H7 (cell line): ENCODE measurements around the gene DUSP9. TPM values are rescaled to one million over a fixed set of nuclear protein-coding genes. Genes with fewer than 3 reads are reported as not detected.
"Not testable (repeated sequence)": the region's sequence is repeated elsewhere in the genome, so short reads cannot be mapped to it uniquely, and the experiment has no call there.

ENCODE experiments used
- DNase-seq: peaks from one replicate; pipeline ENCODE4 v3.0.0; 2012
- H3K27me3 ChIP-seq: 2 replicates; pipeline ENCODE4 v1.6.0; 2011; ENCODE audit warnings: mild to moderate bottlenecking, low read length; ENCODE audit not compliant: control insufficient read depth, insufficient read depth
- H3K36me3 ChIP-seq: replicated peaks from 2 replicates; pipeline ENCODE4 v1.5.1; 2011; ENCODE audit warnings: low read length; ENCODE audit not compliant: control insufficient read depth, insufficient read depth
- H3K4me3 ChIP-seq: 2 replicates; pipeline ENCODE4 v1.5.1; 2011; ENCODE audit warnings: low read depth, mild to moderate bottlenecking, control low read depth, low read length, moderate library complexity; ENCODE audit not compliant: insufficient read depth
- total RNA-seq: library from RNA; depleted of rRNA; stranded (reverse); fragments of >200 nt; shearing (Covaris generic); gene quantifications from 2 replicates; pipeline ENCODE4 v1.2.3, GENCODE V29; 2014; rRNA removed

Gene DUSP9, protein sequence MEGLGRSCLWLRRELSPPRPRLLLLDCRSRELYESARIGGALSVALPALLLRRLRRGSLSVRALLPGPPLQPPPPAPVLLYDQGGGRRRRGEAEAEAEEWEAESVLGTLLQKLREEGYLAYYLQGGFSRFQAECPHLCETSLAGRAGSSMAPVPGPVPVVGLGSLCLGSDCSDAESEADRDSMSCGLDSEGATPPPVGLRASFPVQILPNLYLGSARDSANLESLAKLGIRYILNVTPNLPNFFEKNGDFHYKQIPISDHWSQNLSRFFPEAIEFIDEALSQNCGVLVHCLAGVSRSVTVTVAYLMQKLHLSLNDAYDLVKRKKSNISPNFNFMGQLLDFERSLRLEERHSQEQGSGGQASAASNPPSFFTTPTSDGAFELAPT
- total RNA-seq, result 2.3 and 3.3 TPM in 2 replicates

DNA sequence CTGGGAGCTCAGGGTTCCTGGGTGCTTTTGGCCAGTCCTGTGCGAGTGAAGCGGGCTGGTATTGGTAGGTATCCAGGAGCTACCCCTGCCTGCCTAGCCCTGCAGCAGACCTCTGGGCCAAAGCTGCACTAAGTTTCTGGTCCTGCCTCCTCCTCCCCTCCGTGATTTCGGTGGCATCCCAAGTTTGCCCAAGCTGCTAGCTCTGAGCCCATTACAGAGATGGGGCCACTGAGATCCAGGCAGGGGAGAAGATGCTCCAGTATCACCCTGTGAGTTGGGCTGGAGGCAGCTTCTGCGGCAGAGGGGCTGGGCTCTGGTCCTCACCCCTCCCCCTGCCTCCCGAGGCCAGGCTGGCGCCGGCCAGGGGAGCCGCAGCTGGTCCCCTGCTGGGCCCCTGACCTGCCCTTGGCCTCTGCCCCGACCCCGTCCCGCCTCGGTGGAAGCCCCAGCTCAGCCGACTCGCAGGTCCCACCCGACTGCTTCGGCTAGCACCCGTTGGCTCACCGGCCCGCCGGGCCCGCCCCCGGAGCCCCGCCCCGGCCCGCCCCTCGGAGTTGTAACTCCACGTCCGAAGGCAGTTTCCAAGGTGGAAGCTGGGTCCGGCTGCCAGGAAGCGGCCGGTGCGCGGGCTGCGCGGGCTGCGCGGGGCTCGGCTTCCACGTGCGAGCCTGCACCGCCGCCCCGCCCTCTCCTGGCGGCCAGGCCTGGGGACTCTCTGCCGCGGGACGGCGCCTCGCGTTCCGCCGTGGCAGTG is at the start of gene DUSP9:
DUSP9 (plus strand) TSS at position 584 of the 754 bp plus-strand sequence. CDS start 751 bp downstream, outside the sequence.
- peak within 1 kb of the TSS; percentile 3; the same call in 1 of the 2 replicates for H3K4me3 ChIP-seq
- DNase-seq, result peak; percentile 91
- H3K27me3 ChIP-seq, result peaks cover 70% of the 10 kb centered on the region
- H3K36me3 ChIP-seq, result no peaks in the 10 kb centered on the region

DNA sequence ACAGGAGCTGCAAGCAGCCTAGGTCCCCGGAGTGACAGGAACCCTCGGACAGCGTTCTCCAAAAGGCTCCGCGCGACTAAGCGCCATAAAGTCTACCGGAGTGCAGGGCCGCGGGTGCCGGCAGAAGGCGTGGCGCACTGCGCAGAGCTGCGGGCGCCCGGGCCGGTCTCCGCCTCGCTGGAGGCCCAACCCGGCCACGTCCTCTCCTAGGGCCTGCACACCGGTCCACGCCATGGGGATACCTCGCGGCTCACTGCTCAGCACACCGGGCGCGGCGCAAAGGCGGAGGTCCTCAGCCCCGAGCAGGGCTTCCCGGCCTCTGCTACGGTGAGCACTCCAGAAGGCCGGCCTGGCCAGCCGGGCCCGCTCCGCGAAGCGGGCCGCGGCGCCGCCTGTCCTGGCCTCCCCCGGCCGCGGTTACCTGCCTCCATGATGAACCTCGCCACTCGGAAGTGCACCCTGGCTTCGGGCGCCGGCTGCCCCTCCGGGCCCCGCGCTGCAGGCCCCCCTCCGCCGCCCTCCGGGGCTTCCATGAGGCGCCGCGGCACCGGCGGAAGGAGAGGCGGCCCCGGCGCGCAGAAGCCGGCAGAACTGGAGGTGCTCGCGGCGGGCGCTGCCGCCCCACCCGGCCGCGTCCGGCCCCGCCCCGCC is 48.3 kb upstream of the DUSP9 start, which contains the start of gene CCNQ:
CCNQ (minus strand) TSS at position 599 of the 651 bp plus-strand sequence; CDS start at position 533, 66 bp downstream.
- Histone ChIP-seq H3K27me3 (no peaks in the 10 kb centered on the region), H3K4me3 (peak within 1 kb of the TSS; percentile 74), H3K36me3 (no peaks in the 10 kb centered on the region; the same call in 1 of the 2 replicates)
- peak; percentile 73 for DNase-seq

DNA sequence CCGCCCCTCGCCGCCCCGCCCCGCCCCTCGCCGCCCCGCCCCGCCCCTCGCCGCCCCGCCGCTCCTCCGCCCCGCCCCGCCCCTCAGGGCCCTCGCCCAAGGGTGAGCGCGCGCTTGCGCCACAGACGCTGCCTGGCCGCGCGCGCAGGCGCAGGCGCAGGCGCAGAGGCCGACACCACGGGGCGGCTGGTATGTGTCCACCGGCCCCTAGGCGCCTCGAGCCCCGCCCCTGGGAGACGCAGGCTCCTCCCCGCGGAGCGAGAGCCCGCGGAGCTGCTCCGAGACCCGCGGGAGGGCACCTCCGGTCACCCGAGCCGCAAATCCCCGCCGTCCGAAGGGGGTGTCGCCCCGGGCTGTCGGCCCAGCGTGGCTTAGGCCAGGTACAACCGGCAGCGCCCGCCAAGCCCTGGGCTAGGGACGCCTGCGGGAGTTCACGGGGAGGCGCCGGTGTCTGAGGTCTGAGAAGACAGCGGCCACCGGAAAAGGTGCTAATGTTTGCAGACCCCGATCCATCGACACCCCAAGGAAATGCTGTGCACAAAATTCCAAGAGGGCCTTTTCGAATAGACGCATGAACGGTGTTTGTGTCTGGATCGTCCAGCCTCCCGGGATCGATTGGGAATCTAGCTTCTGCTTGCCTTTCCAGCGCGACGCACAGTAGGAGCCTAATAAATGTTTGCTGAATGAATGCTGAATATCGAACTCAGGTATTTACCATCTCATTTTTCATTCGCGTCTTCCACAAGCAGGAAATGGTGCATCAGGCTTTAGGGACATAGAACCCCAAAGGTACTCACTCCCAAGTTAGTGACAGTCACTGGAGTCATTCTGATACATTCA is 47.6 kb upstream of the DUSP9 start:
- Histone ChIP-seq H3K4me3 (peak overlapping the region; percentile 60), H3K27me3 (no peaks in the 10 kb centered on the region), H3K36me3 (no peaks in the 10 kb centered on the region)
- peak; percentile 96 for DNase-seq

DNA sequence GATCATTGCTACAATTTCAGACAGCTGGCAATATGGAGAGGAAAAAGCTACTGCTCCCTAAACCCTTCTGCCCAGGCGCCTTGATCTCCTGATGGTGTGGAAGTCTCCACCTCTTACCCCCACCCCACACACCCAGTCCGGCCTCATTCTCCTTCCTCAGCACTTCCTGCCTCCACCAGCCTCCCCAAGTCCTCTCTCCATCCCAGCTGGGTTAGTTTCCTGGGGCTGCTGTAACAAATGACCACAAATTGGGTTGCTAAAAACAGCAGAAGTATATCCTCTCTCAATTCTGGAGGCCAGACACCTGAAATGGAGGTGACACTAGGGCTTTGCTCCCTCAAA is 47.0 kb upstream of the DUSP9 start:
- Histone ChIP-seq H3K27me3 (no peaks in the 10 kb centered on the region), H3K36me3 (no peaks in the 10 kb centered on the region), H3K4me3 (peak overlapping the region; percentile 60)
- peak; percentile 36 for DNase-seq

DNA sequence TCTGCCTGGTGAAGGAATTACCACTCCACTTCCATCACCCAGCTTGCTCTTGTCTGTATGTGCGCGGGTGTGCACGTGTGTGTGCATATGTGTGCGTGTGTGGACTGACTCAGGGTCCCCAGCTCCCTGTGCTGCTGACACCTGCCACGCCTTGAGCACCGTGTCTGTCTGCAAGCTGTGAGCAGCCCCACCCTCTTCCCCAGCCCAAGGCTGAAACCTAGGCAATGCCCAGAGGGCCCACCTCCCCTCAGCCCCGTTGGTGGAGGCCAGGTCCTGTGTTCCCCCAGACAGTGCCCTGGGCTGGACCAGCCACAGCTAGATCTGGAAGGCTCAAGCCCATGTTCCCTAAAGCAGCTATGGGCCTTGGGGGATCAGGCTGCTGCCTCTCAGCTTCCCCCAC is 46.1 kb upstream of the DUSP9 start:
- DNase-seq, result no peak
- H3K4me3 ChIP-seq, result no peak overlapping the region
- no peaks in the 10 kb centered on the region for H3K27me3 ChIP-seq
- no peaks in the 10 kb centered on the region for H3K36me3 ChIP-seq

DNA sequence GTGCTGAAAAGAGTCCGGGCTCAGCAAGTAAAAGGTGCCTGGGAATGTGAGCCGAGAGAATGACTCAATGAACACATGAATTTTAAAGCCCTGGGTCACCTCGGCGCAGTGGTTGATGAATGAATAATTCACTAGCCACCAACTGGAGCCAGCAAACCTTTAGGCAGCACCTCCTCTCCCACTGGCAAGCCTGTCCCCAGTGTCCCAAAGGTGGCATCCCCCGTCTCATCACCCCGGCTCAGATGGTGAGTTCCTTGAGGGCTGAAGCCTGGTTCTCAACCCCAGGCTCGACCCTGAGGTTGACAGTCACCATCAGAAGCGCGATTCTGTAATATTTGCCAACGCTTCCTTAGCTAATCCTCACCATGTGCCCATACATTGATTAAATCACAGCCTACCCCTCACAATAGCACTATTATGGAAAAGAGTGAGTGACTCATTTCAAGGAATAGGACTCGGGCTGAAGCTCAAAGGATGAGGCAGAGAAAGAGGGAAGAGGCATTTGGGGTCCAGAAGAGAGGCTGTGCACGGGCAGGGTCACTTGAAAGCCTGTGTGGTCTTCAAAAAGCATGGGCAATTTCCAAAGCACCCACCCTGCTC is 45.4 kb upstream of the DUSP9 start:
- DNase-seq, result no peak
- Histone ChIP-seq H3K4me3 (no peak overlapping the region), H3K27me3 (no peaks in the 10 kb centered on the region), H3K36me3 (no peaks in the 10 kb centered on the region)

DNA sequence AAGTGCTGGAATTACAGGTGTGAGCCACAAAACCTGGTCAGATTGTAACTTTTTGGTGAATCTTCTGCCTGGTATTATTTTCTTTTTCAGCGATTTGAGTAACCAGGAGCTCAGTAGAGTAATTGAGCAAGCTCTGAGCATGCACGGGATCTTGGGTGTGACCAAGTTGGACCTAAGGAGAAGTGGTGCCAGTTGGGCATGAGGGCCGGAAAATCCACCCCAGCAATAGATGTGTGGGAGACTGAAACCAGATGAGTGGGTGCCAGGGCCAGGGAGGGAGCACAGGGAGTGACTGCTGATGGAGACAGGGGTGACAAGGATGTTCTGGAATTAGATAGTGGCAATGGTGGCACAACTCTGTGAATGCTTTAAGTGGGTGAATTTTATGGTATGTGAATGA is 44.4 kb upstream of the DUSP9 start:
- H3K4me3 ChIP-seq, result no peak overlapping the region
- no peak for DNase-seq
- H3K27me3 ChIP-seq, result no peaks in the 10 kb centered on the region
- no peaks in the 10 kb centered on the region for H3K36me3 ChIP-seq

DNA sequence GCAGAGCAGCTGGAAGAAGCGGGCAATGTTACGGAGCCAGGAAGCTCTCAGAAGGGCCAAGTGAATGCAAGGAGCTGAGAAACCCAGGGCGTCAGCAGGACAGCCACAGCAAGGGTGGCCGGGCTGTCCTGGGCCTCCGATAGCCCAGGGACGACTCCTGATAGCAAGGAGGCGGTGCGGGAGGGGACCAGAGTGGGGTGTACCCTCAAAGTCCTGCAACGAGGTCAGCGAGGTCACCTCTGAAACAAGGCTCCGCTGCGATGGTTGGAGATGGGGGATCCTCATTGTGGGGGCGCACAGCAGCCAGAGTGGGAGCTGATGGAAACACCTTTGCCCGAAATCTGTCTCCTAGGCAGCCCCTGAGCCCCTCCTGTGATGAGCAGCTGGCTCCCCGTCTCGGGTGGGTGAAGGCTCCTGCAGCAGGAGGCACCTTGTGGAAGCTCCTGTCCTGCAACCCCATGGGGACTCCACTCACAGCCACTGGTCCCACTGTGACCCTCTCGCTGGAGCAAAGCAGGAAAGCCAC is 43.8 kb upstream of the DUSP9 start:
- peak; percentile 34 for DNase-seq
- no peak overlapping the region for H3K4me3 ChIP-seq
- H3K36me3 ChIP-seq, result no peaks in the 10 kb centered on the region
- no peaks in the 10 kb centered on the region for H3K27me3 ChIP-seq

DNA sequence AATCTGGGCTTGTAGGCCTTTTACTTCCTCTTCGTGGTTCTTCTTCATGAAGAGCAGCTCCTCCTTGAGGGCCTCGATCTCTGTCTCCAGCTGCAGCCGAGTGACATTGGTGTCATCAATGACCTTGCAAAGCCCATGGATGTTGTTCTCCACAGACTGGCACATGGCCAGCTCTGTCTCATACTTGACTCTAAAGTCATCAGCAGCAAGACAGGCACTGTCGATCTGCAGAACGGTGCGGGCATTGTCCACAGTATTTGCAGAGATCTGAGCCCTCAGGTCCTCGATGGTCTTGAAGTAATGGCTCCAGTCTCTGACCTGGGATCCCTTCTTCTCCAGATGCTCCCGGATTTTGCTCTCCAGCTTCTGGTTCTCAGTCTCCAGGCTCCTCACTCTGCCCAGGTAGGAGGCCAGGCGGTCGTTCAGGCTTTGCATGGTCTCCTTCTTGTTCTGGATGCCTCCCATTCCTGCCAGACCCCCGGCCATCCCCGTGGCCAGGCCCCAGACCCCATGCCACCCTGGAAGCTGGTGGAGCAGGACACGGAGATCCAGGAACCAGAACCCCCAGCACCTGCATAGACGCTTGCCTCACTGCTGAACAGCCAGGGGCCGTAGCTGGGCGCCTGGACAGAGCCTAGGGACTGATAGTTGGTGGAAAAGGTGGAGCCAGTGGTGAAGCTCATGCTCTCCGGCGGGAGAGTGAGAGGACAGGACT is 42.2 kb upstream of the DUSP9 start:
- H3K27me3 ChIP-seq, H3K4me3 ChIP-seq, H3K36me3 ChIP-seq: not testable (repeated sequence)
- DNase-seq, result peak; percentile 16

DNA sequence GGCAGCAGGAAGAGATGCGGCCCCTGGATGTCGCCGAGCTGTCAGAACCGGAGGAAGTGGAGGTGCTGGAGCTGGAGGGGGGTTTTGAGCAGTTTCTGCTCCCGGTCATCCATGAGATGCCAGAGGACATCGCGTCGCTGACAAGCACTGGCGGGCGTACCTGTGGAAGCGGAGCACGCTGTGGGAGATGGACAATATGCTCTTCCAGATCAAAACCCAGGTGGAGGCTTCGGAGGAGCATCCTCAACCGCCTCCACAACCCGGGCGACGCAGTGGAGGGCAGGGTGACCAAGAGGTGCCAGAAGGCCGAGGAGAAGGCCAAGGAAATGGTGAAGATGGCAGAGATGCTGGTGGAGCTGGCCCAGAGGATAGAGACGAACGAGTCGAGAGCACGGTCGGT is 40.5 kb upstream of the DUSP9 start:
- Histone ChIP-seq H3K4me3 (no peak overlapping the region), H3K27me3 (peaks cover 8% of the 10 kb centered on the region), H3K36me3 (no peaks in the 10 kb centered on the region)
- no peak for DNase-seq

DNA sequence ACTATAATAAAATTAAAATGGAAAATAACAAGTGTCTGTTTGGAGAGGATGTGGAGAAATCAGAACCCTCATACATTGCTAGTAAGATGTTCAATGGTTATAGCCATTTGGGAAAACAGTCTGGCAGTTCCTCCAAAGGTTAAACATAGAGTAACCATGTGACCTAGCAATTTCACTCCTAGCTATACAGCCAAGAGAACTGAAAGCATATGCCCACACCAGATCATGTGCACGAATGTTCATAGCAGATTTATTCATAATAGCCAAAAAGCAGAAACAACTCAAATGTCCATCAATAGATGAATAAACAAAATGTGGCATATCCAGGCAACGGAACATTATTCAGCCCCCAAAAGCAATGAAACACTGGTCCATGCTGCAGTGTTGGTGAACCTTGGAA is 38.6 kb upstream of the DUSP9 start:
- no peak for DNase-seq
- H3K27me3 ChIP-seq, result peaks cover 8% of the 10 kb centered on the region
- H3K4me3 ChIP-seq, result no peak overlapping the region
- H3K36me3 ChIP-seq, result no peaks in the 10 kb centered on the region

DNA sequence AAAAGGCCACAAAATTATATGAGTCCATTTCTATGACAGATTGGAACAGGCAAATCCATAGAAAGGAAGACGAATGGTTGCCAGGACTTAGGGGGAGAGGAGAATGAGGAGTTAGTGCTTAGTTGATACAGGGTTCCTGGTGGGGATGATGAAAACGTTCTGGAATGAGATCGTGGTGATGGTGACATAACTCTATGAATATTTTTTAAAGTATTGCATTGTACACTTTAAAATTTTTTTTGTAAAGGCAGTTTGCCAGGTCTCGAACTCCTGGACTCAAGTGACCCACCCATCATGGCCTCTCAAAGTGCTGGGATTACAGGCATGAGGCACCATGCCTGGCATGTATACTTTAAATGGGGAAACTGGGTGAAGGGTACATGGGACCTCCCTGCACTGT is 38.2 kb upstream of the DUSP9 start:
- no peak overlapping the region for H3K4me3 ChIP-seq
- DNase-seq, result no peak
- peaks cover 8% of the 10 kb centered on the region for H3K27me3 ChIP-seq
- H3K36me3 ChIP-seq, result no peaks in the 10 kb centered on the region
